A549 treated with AZD9567 at 1 μM for 4 hours (cell line): ENCODE data around the gene CNTROB. TPM values are rescaled to one million over a fixed set of nuclear protein-coding genes. Genes with fewer than 3 reads are reported as not detected.

Experiments
- total RNA-seq: library from RNA; stranded (reverse); fragments of 200-300 nt; extraction: Qiagen RNA extraction; gene quantifications from 5 replicates; pipeline ENCODE4 v1.2.3, GENCODE V29; 2022; ENCODE audit not compliant: insufficient read depth

The CNTROB gene, protein sequence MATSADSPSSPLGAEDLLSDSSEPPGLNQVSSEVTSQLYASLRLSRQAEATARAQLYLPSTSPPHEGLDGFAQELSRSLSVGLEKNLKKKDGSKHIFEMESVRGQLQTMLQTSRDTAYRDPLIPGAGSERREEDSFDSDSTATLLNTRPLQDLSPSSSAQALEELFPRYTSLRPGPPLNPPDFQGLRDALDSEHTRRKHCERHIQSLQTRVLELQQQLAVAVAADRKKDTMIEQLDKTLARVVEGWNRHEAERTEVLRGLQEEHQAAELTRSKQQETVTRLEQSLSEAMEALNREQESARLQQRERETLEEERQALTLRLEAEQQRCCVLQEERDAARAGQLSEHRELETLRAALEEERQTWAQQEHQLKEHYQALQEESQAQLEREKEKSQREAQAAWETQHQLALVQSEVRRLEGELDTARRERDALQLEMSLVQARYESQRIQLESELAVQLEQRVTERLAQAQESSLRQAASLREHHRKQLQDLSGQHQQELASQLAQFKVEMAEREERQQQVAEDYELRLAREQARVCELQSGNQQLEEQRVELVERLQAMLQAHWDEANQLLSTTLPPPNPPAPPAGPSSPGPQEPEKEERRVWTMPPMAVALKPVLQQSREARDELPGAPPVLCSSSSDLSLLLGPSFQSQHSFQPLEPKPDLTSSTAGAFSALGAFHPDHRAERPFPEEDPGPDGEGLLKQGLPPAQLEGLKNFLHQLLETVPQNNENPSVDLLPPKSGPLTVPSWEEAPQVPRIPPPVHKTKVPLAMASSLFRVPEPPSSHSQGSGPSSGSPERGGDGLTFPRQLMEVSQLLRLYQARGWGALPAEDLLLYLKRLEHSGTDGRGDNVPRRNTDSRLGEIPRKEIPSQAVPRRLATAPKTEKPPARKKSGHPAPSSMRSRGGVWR
- total RNA-seq, result 18.2 to 49.4 TPM (median 43.5 TPM) in 5 replicates

DNA sequence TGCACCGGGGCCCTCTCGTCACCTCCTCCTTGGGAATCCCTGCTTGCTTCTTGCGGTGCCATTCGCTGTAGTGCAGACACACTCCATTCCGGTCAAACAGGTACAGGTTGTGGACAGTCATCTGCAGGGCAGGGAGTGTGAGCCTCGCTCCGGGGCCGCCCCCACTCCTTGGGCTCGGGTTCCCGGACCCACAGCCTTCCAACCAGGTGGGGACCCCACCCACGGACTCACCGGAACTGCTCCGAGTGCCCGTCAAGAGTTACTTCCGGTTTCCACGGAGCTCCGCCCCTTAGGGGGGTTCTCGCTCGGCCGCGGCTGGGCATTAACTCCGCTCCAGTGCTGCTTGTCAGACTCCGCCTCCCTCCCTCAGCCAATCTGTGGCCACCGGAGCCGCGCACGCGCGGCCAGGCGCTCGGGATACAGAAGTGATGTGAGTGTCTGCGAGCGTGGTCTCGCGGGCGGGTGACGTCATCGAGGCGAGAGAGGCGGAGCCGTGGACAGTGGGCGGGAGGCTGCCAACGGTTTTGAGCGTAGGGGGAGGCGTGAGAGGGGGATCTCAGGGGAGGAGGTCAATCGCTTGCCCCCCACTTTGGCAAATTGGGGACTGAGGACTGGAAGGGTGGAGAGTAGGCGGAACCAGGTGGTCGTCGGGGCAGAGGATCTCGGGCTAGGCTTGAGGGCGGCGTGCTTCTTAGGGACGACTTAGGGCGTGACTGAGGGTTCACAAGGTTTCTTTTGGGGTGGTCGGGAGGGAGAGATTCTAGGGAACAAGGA lies at the start of gene CNTROB, which contains the start of gene TRAPPC1:
Gene CNTROB (plus strand): TSS at position 498 of the 774 bp plus-strand sequence. CDS start 874 bp downstream, outside the sequence.
Gene TRAPPC1 (minus strand): TSS at position 238 of the 774 bp plus-strand sequence. CDS start 117 bp downstream, at position 121.

DNA sequence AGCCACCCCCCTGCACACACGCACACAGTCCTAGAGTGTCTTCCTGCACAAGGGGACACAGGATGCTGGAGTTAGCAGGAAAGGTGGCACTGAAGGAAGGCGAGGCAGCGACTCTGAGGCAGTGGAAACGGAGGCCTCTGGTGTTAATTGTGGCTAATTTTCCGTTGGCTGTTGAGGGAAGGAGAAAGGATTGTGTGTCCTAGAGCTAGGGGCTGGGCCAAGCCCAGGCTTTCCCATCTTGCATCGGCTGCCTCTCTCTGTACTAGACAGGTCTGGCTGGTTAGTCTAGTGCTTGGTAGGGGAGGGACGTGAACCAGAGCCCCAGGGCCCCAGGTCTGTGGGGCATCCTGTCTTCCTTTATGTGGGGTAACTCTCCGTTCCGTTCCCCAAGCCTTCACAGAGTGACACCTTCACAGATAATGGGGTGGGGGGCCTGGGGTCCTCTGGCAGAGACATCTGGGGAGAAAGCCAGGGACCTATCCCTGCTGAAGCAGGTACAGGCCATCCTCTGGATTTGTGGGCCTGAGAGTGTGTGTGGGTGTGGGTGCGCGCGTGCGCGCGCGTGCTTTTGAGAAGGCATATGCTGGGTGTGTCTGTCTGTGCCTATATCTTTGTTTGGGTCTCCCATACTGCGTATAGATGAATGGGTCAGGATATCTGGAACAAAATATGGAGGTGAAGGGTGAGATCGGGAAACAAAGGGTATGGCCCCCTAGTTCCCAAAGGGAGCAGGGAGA lies 43.7 kb upstream of the CNTROB start, which contains the start of gene CHD3:
Gene CHD3 (plus strand): TSS at position 606 of the 737 bp plus-strand sequence. CDS start 212 bp downstream, outside the sequence.

DNA sequence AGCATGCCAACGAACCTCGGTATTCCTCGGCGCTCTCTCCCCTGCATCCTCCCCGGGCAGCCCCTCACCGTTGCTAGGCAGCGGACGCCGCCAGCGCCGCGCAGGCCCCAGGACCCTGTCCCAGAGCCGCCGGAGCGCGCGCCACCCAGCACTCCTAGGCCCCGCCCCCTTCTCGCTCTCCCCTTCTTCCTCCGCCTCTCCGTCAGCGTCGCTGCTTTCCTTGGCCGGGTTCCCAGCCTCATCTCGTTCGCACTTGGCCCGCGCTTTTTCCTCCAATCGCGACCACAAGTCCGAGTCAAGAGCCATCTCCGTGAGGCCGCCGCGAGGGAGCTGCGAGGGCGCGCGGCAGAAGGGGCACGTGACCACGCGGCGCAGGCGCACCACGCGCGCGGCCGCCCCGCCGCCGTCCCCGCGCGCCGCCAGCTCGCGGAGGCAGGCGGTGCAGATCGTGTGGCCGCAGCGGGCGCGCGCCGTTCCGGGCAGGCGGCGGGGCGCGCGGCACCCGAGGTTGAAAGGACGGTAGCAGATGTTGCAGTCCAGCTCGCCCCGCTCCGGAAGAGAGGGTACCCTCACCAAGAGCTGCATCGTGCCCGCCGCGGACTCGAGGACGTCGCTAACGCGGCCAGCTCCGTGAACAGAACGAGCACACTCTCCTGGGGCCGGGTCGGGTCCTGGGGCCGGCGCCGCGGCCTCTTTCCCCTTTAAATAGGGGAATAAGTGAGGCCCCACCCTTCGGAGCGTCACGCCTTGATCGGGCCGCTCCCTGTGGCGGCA lies 16.2 kb upstream of the CNTROB start, which contains the start of gene RNF227:
Gene RNF227 (minus strand): TSS at position 679 of the 774 bp plus-strand sequence. CDS start 94 bp downstream, at position 585.

DNA sequence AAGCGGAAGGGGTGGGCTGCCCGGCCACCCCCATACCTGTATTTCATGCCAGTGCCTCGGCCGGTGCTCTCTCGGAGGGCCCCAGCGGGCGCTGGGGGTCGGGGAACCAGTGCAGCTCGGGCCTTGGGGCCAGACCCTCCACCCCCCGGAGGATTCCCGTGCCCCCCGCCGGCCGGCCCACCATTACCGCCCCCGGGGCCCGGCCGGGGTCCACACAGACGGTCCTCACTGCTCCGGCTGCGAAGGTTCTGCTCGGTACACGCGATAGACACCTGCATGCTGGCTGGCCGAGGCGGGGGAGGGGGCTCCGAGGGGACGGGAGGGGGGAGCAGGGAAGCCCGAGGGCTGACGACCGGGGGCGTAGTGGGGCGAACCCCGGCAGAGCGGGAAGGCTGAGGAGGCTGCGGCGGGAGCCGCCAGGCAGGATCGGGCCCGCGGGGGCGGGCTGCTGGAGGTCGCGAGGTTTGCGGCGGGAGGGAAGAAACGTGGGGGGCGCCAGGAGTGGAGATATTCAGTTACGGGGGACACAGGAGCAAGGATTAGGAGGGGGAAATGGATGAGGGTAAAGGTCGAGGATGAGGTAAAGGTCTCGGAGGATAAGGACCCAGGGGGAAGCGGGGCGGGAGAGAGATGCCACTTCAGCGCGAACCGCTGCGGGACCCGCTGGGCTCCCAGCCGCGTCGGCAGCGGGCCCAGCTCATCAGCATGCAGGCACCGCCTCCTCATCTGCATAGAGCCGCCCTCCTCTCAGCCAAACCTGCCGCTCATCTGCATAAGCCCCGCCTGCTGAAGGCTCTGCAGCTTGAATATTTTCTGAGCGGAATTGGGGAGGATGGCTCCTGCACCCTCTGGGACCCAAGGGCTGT lies 2.6 kb upstream of the CNTROB start, which contains the start of gene KCNAB3:
Gene KCNAB3 (minus strand): TSS at position 699 of the 866 bp plus-strand sequence. CDS start 421 bp downstream, at position 278.

Other genes starting within 250 kb of the CNTROB start
- 42.8 to 46.9 TPM (median 44.9 TPM) in 5 replicates for gene TP53, start 244.7 kb upstream of the CNTROB start, total RNA-seq
- gene WRAP53, start 243.7 kb upstream of the CNTROB start, total RNA-seq, result 39.9 to 45.3 TPM (median 43.7 TPM) in 5 replicates
- 1.1 to 2.2 TPM (median 1.3 TPM) in 5 replicates for gene EFNB3, start 227.0 kb upstream of the CNTROB start, total RNA-seq
- 0.03 to 0.10 TPM (median 0.05 TPM) in 3 of 5 replicates, not detected in the others for gene DNAH2, start 214.5 kb upstream of the CNTROB start, total RNA-seq
- 6.7 to 19.5 TPM (median 13.5 TPM) in 5 replicates for gene KDM6B, start 98.0 kb upstream of the CNTROB start, total RNA-seq
- gene TMEM88, start 77.1 kb upstream of the CNTROB start, total RNA-seq, result 0.79 to 1.4 TPM (median 1.2 TPM) in 4 of 5 replicates, not detected in the other
- gene NAA38, start 74.6 kb upstream of the CNTROB start, total RNA-seq, result 115 to 231 TPM (median 227 TPM) in 5 replicates
- 17.6 to 22.9 TPM (median 19.7 TPM) in 5 replicates for gene CYB5D1, start 74.2 kb upstream of the CNTROB start, total RNA-seq
- gene CHD3, start 43.4 kb upstream of the CNTROB start, total RNA-seq, result 50.7 to 58.1 TPM (median 56.6 TPM) in 5 replicates
- 1.2 to 2.1 TPM (median 1.4 TPM) in 5 replicates for gene RNF227, start 15.9 kb upstream of the CNTROB start, total RNA-seq
- 2.3 to 2.9 TPM (median 2.4 TPM) in 4 of 5 replicates, not detected in the other for gene KCNAB3, start 2.4 kb upstream of the CNTROB start, total RNA-seq
- gene TRAPPC1, start 260 bp upstream of the CNTROB start, total RNA-seq, result 305 to 400 TPM (median 319 TPM) in 5 replicates
- gene GUCY2D, start 70.4 kb downstream of the CNTROB start, total RNA-seq, result 0.09 to 0.26 TPM (median 0.14 TPM) in 3 of 5 replicates, not detected in the others
- 0.03 to 0.12 TPM (median 0.10 TPM) in 4 of 5 replicates, not detected in the other for gene ALOX15B, start 106.9 kb downstream of the CNTROB start, total RNA-seq
- gene ALOX12B, start 155.5 kb downstream of the CNTROB start, total RNA-seq, result 0.84 to 2.4 TPM (median 1.5 TPM) in 5 replicates
- gene ALOXE3, start 186.3 kb downstream of the CNTROB start, total RNA-seq, result 5.2 to 8.5 TPM (median 6.4 TPM) in 5 replicates
- gene HES7, start 191.9 kb downstream of the CNTROB start, total RNA-seq, result 2.8 to 5.4 TPM (median 3.6 TPM) in 4 of 5 replicates, not detected in the other
- gene PER1, start 220.2 kb downstream of the CNTROB start, total RNA-seq, result 27.8 to 48.2 TPM (median 40.9 TPM) in 5 replicates
- gene VAMP2, start 230.7 kb downstream of the CNTROB start, total RNA-seq, result 23.7 to 33.5 TPM (median 29.0 TPM) in 5 replicates
- gene TMEM107, start 244.2 kb downstream of the CNTROB start, total RNA-seq, result 8.7 to 21.7 TPM (median 19.3 TPM) in 5 replicates